SK-N-SH (cell line): ENCODE data around the gene WDR64. TPM values are rescaled to one million over a fixed set of nuclear protein-coding genes. Genes with fewer than 3 reads are reported as not detected.

Experiments used
- CTCF ChIA-PET: fragments of 300-600, 350-600 bp; formaldehyde crosslinking; extraction: SDS; loops from one replicate; lab custom pipeline; 2021; lab: Yijun Ruan, JAX
- POLR2A ChIA-PET: fragments of 350-600 bp; sonication (Branson Sonifier 250); formaldehyde crosslinking; extraction: SDS; loops from one replicate; lab custom pipeline; 2020; ENCODE audit warnings: antibody characterized with exemption, inconsistent platforms; lab: Yijun Ruan, JAX
- DNase-seq: peaks from one replicate; pipeline ENCODE4 v3.0.0; 2012
- H2AFZ ChIP-seq: fragments of 200-600 bp; sonication (generic); 2 replicates; pipeline ENCODE4 v1.8.1; 2016; ENCODE audit warnings: antibody characterized with exemption, mild to moderate bottlenecking, low read depth
- H3F3A ChIP-seq: fragments of 200-600 bp; sonication (generic); replicated peaks from 2 replicates; pipeline ENCODE3; 2016; ENCODE audit warnings: antibody characterized with exemption, mild to moderate bottlenecking; ENCODE audit not compliant: insufficient read depth
- H3K27ac ChIP-seq, 2 experiments: fragments of 200-500 bp in 1 of 2; fragments of 200-600 bp in 1 of 2; sonication (Bioruptor generic) in 1 of 2; sonication (generic), shearing (Covaris generic) in 1 of 2; 2 replicates each; pipeline versions ENCODE4 v1.5.1 to v1.6.1; 2014 to 2016; ENCODE audit warnings: low read depth in 2 of 2, inconsistent platforms in 1 of 2, low read length in 1 of 2, mild to moderate bottlenecking in 1 of 2, mixed read lengths in 1 of 2
- H3K27me3 ChIP-seq: fragments of 200-600 bp; sonication (generic), shearing (Covaris generic); 2 replicates; pipeline ENCODE4 v1.6.1; 2016; ENCODE audit warnings: mixed run types; ENCODE audit not compliant: insufficient read depth
- H3K36me3 ChIP-seq, 2 experiments: fragments of 200-500 bp in 1 of 2; fragments of 200-600 bp in 1 of 2; sonication (Bioruptor generic) in 1 of 2; sonication (generic) in 1 of 2; replicated peaks in 1 of 2; 2 replicates each; pipeline versions ENCODE3 to v1.5.1; 2014 to 2016; ENCODE audit warnings: low read length in 1 of 2, mild to moderate bottlenecking in 1 of 2; ENCODE audit not compliant: insufficient read depth in 2 of 2, control insufficient read depth in 1 of 2
- H3K4me1 ChIP-seq, 2 experiments: fragments of 200-500 bp in 1 of 2; fragments of 200-600 bp in 1 of 2; sonication (Bioruptor generic) in 1 of 2; sonication (generic), shearing (Covaris generic) in 1 of 2; 2 replicates each; pipeline versions ENCODE4 v1.5.1 to v1.6.1; 2014 to 2016; ENCODE audit warnings: low read depth in 1 of 2, low read length in 1 of 2, mixed run types in 1 of 2; ENCODE audit not compliant: insufficient read depth in 2 of 2, control insufficient read depth in 1 of 2
- H3K4me2 ChIP-seq: fragments of 200-600 bp; sonication (generic), shearing (Covaris generic); 2 replicates; pipeline ENCODE4 v1.6.1; 2017; ENCODE audit warnings: mixed run types
- H3K4me3 ChIP-seq, 2 experiments: fragments of 200-500 bp in 1 of 2; fragments of 200-600 bp in 1 of 2; sonication (Bioruptor generic) in 1 of 2; sonication (generic), shearing (Covaris generic) in 1 of 2; 2 replicates each; pipeline versions ENCODE4 v1.5.1 to v1.8.1; 2014 to 2016; ENCODE audit warnings: low read depth in 2 of 2, inconsistent platforms in 1 of 2, low read length in 1 of 2, mild to moderate bottlenecking in 1 of 2, mixed read lengths in 1 of 2, moderate library complexity in 1 of 2
- H3K79me2 ChIP-seq: fragments of 200-600 bp; sonication (generic); 2 replicates; pipeline ENCODE4 v1.8.1; 2017; ENCODE audit warnings: mild to moderate bottlenecking; ENCODE audit not compliant: insufficient read depth
- H3K9ac ChIP-seq: fragments of 200-600 bp; sonication (generic); 2 replicates; pipeline ENCODE4 v1.6.1; 2017; ENCODE audit warnings: mixed run types
- H3K9me2 ChIP-seq: fragments of 200-600 bp; sonication (generic); 2 replicates; pipeline ENCODE4 v1.6.1; 2017; ENCODE audit warnings: mixed run types
- H3K9me3 ChIP-seq: fragments of 200-600 bp; sonication (generic); 2 replicates; pipeline ENCODE4 v1.6.1; 2017; ENCODE audit warnings: mixed run types, mild to moderate bottlenecking, moderate library complexity
- H4K20me1 ChIP-seq: fragments of 200-600 bp; sonication (generic); 2 replicates; pipeline ENCODE4 v1.6.1; 2017; ENCODE audit warnings: mild to moderate bottlenecking, mixed run types; ENCODE audit not compliant: insufficient read depth
- EZH2phosphoT487 ChIP-seq: fragments of 200-600 bp; sonication (generic); IDR thresholded peaks from 2 replicates; pipeline ENCODE4 v1.6.1; 2017; ENCODE audit warnings: low read depth, mixed run types, mild to moderate bottlenecking, antibody characterized with exemption, moderate library complexity, borderline replicate concordance
- GABPA ChIP-seq: IDR thresholded peaks from 2 replicates; pipeline ENCODE4 v1.4.0; 2012; ENCODE audit warnings: low read depth, mild to moderate bottlenecking
- JUND ChIP-seq: IDR thresholded peaks from 2 replicates; pipeline ENCODE4 v1.4.0; 2012
- NRF1 ChIP-seq: IDR thresholded peaks from 2 replicates; pipeline ENCODE4 v1.6.1; 2012; ENCODE audit warnings: low read depth, mild to moderate bottlenecking, low read length
- POLR2AphosphoS5 ChIP-seq: IDR thresholded peaks from 2 replicates; pipeline ENCODE4 v1.6.1; 2012; ENCODE audit warnings: low read depth, low read length
- RCOR1 ChIP-seq: fragments of 150-350 bp; IDR thresholded peaks from 2 replicates; pipeline ENCODE4 v1.6.1; 2017; ENCODE audit warnings: antibody characterized with exemption, low read length
- REST ChIP-seq: IDR thresholded peaks from 2 replicates; pipeline ENCODE4 v1.6.1; 2012; ENCODE audit warnings: mild to moderate bottlenecking, low read depth, low read length, moderate library complexity
- RFX5 ChIP-seq: IDR thresholded peaks from 2 replicates; pipeline ENCODE4 v1.6.1; 2012; ENCODE audit warnings: mild to moderate bottlenecking, improper control_type of control experiment, low read length
- SIN3A ChIP-seq: IDR thresholded peaks from 2 replicates; pipeline ENCODE4 v1.6.1; 2012; ENCODE audit warnings: low read depth, mild to moderate bottlenecking, low read length, moderate library complexity, borderline replicate concordance
- TAF1 ChIP-seq: IDR thresholded peaks from 2 replicates; pipeline ENCODE4 v1.6.1; 2012; ENCODE audit warnings: low read depth, mild to moderate bottlenecking, low read length, moderate library complexity, borderline replicate concordance
- TCF12 ChIP-seq: IDR thresholded peaks from 2 replicates; pipeline ENCODE4 v1.4.0; 2012
- TEAD4 ChIP-seq: IDR thresholded peaks from 2 replicates; pipeline ENCODE4 v1.4.0; 2012; ENCODE audit warnings: mild to moderate bottlenecking, borderline replicate concordance; ENCODE audit not compliant: insufficient read depth
- USF1 ChIP-seq: IDR thresholded peaks from 2 replicates; pipeline ENCODE4 v1.4.0; 2012; ENCODE audit warnings: low read depth, borderline replicate concordance
- USF2 ChIP-seq: fragments of 150-350 bp; IDR thresholded peaks from 2 replicates; pipeline ENCODE4 v1.6.1; 2017; ENCODE audit warnings: antibody characterized with exemption, low read length, low read depth, borderline replicate concordance
- WGBS: methylation state at CpG from one replicate; pipeline ENCODE4 v1.1.6; 2017; ENCODE audit warnings: low lambda C conversion rate; 5-methylcytosine and 5-hydroxymethylcytosine counted together
- polyA plus RNA-seq, 3 experiments: library from polyadenylated mRNA; depleted of rRNA; stranded (reverse); fragments of >200 nt; gene quantifications; 2 replicates each; pipeline ENCODE4 v1.2.3, GENCODE V29; 2012

Gene WDR64
- polyA plus RNA-seq, 1 of the 3 experiments (the other 2 are of a cell fraction): not detected

GRCh38 chr1:241672301-241672700, 20.2 kb downstream of the WDR64 start:
- no peak overlapping the region for H3K27ac ChIP-seq
- no peaks in the 10 kb centered on the region for H3K9me3 ChIP-seq
- no peaks in the 10 kb centered on the region for H4K20me1 ChIP-seq
- no peak overlapping the region for H3K4me3 ChIP-seq
- H3F3A ChIP-seq: no peaks in the 10 kb centered on the region
- H3K27me3 ChIP-seq: no peaks in the 10 kb centered on the region
- TF ChIP-seq TCF12: no peak
- TF ChIP-seq TEAD4: no peak
- TF ChIP-seq JUND: no peak
- no peak for TF ChIP-seq SIN3A
- no peak for TF ChIP-seq POLR2AphosphoS5
- no peak for TF ChIP-seq REST
- no peak for TF ChIP-seq RCOR1
- TF ChIP-seq TAF1: no peak
- TF ChIP-seq EZH2phosphoT487: no peak
- TF ChIP-seq GABPA: no peak
- TF ChIP-seq RFX5: no peak
- TF ChIP-seq USF2: no peak
- no peak for TF ChIP-seq NRF1
- TF ChIP-seq USF1: no peak
- TF ChIP-seq, all 33 proteins: peak for 0
- DNase-seq: no peak
- ChIA-PET POLR2A (no interaction called here), CTCF (no interaction called here)
- Histone ChIP-seq H3K79me2 (no peaks in the 10 kb centered on the region), H3K9me2 (0 out of 2 replicates have a peak, but pooled peaks cover 3% of the 10 kb centered on the region), H3K9ac (no peak overlapping the region), H3K4me1 (peaks cover 0 to 2% of the 10 kb centered on the region in 2 experiments; a peak in 1 of 4 replicates), H3K36me3 (no peaks in the 10 kb centered on the region), H3K4me2 (no peak overlapping the region), H2AFZ (no peak overlapping the region)
- WGBS: 52% methylated on average over 1 of the region's 1 CpG
